H1 (cell line): ENCODE results near the gene NCAM1. TPM values are rescaled to one million over a fixed set of nuclear protein-coding genes. Genes with fewer than 3 reads are reported as not detected.

Experiments used
- CTCF ChIA-PET: fragments of 300-600 bp; sonication (Branson Sonifier 250); formaldehyde crosslinking; loops from one replicate; lab custom pipeline; 2021; ENCODE audit not compliant: partially characterized antibody; lab: Charles Lee
- POLR2A ChIA-PET: fragments of 300-600 bp; sonication (Branson Sonifier 250); formaldehyde crosslinking; loops from one replicate; lab custom pipeline; 2021; ENCODE audit warnings: inconsistent platforms; ENCODE audit not compliant: partially characterized antibody; lab: Charles Lee
- DNase-seq, 2 experiments: peaks; one replicate each; pipeline versions ENCODE4 v3.0.0 to v3.0.0-alpha.2; 2010 to 2022; ENCODE audit warnings: low spot score in 2 of 2, low read depth in 1 of 2, mixed read lengths in 1 of 2
- FAIRE-seq: peaks from 2 replicates; lab custom pipeline; 2011; peaks lifted over from hg19 to GRCh38; lab: Jason Lieb, UNC
- H2AFZ ChIP-seq: 2 replicates; pipeline ENCODE4 v1.8.1; 2012; ENCODE audit warnings: low read length, inconsistent platforms
- H2AK5ac ChIP-seq: 2 replicates; pipeline ENCODE4 v1.6.1; 2013; ENCODE audit warnings: low read depth, low read length
- H2BK120ac ChIP-seq: replicated peaks from 2 replicates; pipeline ENCODE3; 2013; ENCODE audit warnings: low read depth, low read length, inconsistent platforms
- H2BK12ac ChIP-seq: 2 replicates; pipeline ENCODE4 v1.6.1; 2013; ENCODE audit warnings: low read depth, low read length
- H2BK15ac ChIP-seq: 2 replicates; pipeline ENCODE4 v1.6.1; 2013; ENCODE audit warnings: low read length
- H2BK20ac ChIP-seq: 2 replicates; pipeline ENCODE4 v1.6.1; 2013; ENCODE audit warnings: low read length
- H2BK5ac ChIP-seq: 2 replicates; pipeline ENCODE4 v1.6.1; 2013; ENCODE audit warnings: low read depth, low read length
- H3K14ac ChIP-seq: 2 replicates; pipeline ENCODE4 v1.6.1; 2013; ENCODE audit warnings: inconsistent platforms; ENCODE audit not compliant: insufficient read length
- H3K18ac ChIP-seq: 2 replicates; pipeline ENCODE4 v1.6.1; 2013; ENCODE audit warnings: low read length; ENCODE audit errors: extremely low read depth
- H3K23ac ChIP-seq: 2 replicates; pipeline ENCODE4 v1.6.1; 2013; ENCODE audit warnings: inconsistent platforms; ENCODE audit not compliant: insufficient read length
- H3K23me2 ChIP-seq: 2 replicates; pipeline ENCODE4 v1.6.1; 2013; ENCODE audit warnings: low read depth, low read length
- H3K27ac ChIP-seq: 2 replicates; pipeline ENCODE4 v1.6.1; 2011; ENCODE audit warnings: low read depth, low read length, inconsistent platforms
- H3K27me3 ChIP-seq, 4 experiments: replicated peaks in 1 of 4; 1 replicate in 1 of 4; 2 replicates in 3 of 4; pipeline versions ENCODE4 v1.6.1 to v1.8.1; 2011 to 2013; ENCODE audit warnings: low read length in 3 of 4, mild to moderate bottlenecking in 3 of 4, inconsistent platforms in 2 of 4, mixed read lengths in 2 of 4, moderate library complexity in 1 of 4; ENCODE audit not compliant: control insufficient read depth in 3 of 4, insufficient read depth in 3 of 4; ENCODE audit errors: extremely low read depth in 1 of 4
- H3K36me3 ChIP-seq, 4 experiments: 2 replicates each; pipeline versions ENCODE4 v1.6.1 to v1.8.1; 2011 to 2013; ENCODE audit warnings: mild to moderate bottlenecking in 4 of 4, low read length in 3 of 4, moderate library complexity in 2 of 4, control low read depth in 1 of 4, inconsistent platforms in 1 of 4; ENCODE audit not compliant: insufficient read depth in 4 of 4, control insufficient read depth in 2 of 4
- H3K4ac ChIP-seq: replicated peaks from 2 replicates; pipeline ENCODE3; 2013; ENCODE audit warnings: low read length, low read depth, mixed read lengths, inconsistent platforms; ENCODE audit not compliant: insufficient read length
- H3K4me1 ChIP-seq, 4 experiments: replicated peaks in 1 of 4; 1 replicate in 1 of 4; 2 replicates in 3 of 4; pipeline versions ENCODE4 v1.6.1 to v1.8.1; 2011 to 2013; ENCODE audit warnings: low read length in 3 of 4, inconsistent platforms in 2 of 4, mixed read lengths in 1 of 4; ENCODE audit not compliant: insufficient read depth in 4 of 4, control insufficient read depth in 3 of 4
- H3K4me2 ChIP-seq, 2 experiments: 2 replicates each; pipeline versions ENCODE4 v1.6.1 to v1.8.1; 2011 to 2013; ENCODE audit warnings: low read depth in 2 of 2, low read length in 2 of 2, control low read depth in 1 of 2, inconsistent platforms in 1 of 2, mild to moderate bottlenecking in 1 of 2; ENCODE audit not compliant: insufficient read depth in 1 of 2
- H3K4me3 ChIP-seq, 4 experiments: fragments of 200-600, 300-600 bp in 1 of 4; sonication (generic), shearing (Covaris generic), sonication (Bioruptor Twin) in 1 of 4; 2 replicates each; pipeline versions ENCODE4 v1.5.1 to v1.8.1; 2011 to 2016; ENCODE audit warnings: low read length in 4 of 4, low read depth in 3 of 4, control low read depth in 2 of 4, inconsistent platforms in 2 of 4, mild to moderate bottlenecking in 2 of 4, mixed read lengths in 1 of 4, moderate library complexity in 1 of 4; ENCODE audit not compliant: insufficient read depth in 2 of 4; ENCODE audit errors: extremely low read depth in 1 of 4
- H3K56ac ChIP-seq: replicated peaks from 2 replicates; pipeline ENCODE3; 2013; ENCODE audit warnings: low read depth, mild to moderate bottlenecking, mixed read lengths, low read length, inconsistent platforms; ENCODE audit not compliant: insufficient read length
- H3K79me1 ChIP-seq: 2 replicates; pipeline ENCODE4 v1.6.1; 2013; ENCODE audit warnings: low read depth, low read length, control low read depth
- H3K79me2 ChIP-seq, 2 experiments: 2 replicates each; pipeline versions ENCODE4 v1.6.1 to v1.8.1; 2012 to 2013; ENCODE audit warnings: low read length in 2 of 2, mild to moderate bottlenecking in 2 of 2, inconsistent platforms in 1 of 2; ENCODE audit not compliant: insufficient read depth in 2 of 2, control insufficient read depth in 1 of 2
- H3K9ac ChIP-seq, 4 experiments: replicated peaks in 1 of 4; 1 replicate in 1 of 4; 2 replicates in 3 of 4; pipeline versions ENCODE4 v1.6.1 to v1.8.1; 2011 to 2013; ENCODE audit warnings: low read depth in 3 of 4, low read length in 3 of 4, control low read depth in 2 of 4, mild to moderate bottlenecking in 2 of 4, moderate library complexity in 2 of 4, inconsistent platforms in 1 of 4; ENCODE audit errors: extremely low read depth in 1 of 4
- H3K9me3 ChIP-seq, 2 experiments: 2 replicates each; pipeline versions ENCODE4 v1.6.1 to v1.8.1; 2012 to 2013; ENCODE audit warnings: mild to moderate bottlenecking in 2 of 2, moderate library complexity in 2 of 2, control low read depth in 1 of 2, inconsistent platforms in 1 of 2, low read depth in 1 of 2, low read length in 1 of 2, mixed read lengths in 1 of 2; ENCODE audit not compliant: insufficient read depth in 2 of 2
- H4K20me1 ChIP-seq, 2 experiments: replicated peaks in 1 of 2; 2 replicates each; pipeline versions ENCODE3 to v1.8.1; 2011 to 2013; ENCODE audit warnings: inconsistent platforms in 2 of 2, low read length in 2 of 2, mild to moderate bottlenecking in 1 of 2; ENCODE audit not compliant: insufficient read depth in 2 of 2, control insufficient read depth in 1 of 2
- H4K5ac ChIP-seq: 2 replicates; pipeline ENCODE4 v1.6.1; 2013; ENCODE audit warnings: low read length, low read depth, mixed read lengths, inconsistent platforms; ENCODE audit not compliant: insufficient read length
- H4K8ac ChIP-seq: 2 replicates; pipeline ENCODE4 v1.8.0; 2013; ENCODE audit warnings: mild to moderate bottlenecking, moderate library complexity, low read length, inconsistent platforms; ENCODE audit not compliant: insufficient read depth; ENCODE audit errors: extremely low read depth
- H4K91ac ChIP-seq: replicated peaks from 2 replicates; pipeline ENCODE3; 2013; ENCODE audit warnings: low read length, mixed read lengths, inconsistent platforms; ENCODE audit not compliant: insufficient read length
- BRCA1 ChIP-seq: IDR thresholded peaks from 2 replicates; pipeline ENCODE4 v1.6.1; 2012; ENCODE audit warnings: low read depth, low read length, improper control_type of control experiment
- CEBPB ChIP-seq: IDR thresholded peaks from 2 replicates; pipeline ENCODE4 v1.6.1; 2012; ENCODE audit warnings: low read depth, low read length
- EZH2 ChIP-seq: fragments of 200-600 bp; sonication (generic); IDR thresholded peaks from 2 replicates; pipeline ENCODE4 v1.7.1; 2012; ENCODE audit warnings: low read depth, mild to moderate bottlenecking, moderate library complexity, low read length, inconsistent platforms; ENCODE audit not compliant: severe bottlenecking
- JUN ChIP-seq: IDR thresholded peaks from 2 replicates; pipeline ENCODE4 v1.6.1; 2011; ENCODE audit warnings: low read depth, mild to moderate bottlenecking, improper control_type of control experiment, low read length
- KDM4A ChIP-seq: IDR thresholded peaks from one replicate; pipeline ENCODE4 v1.7.1; 2012; ENCODE audit warnings: low read depth, mild to moderate bottlenecking, moderate library complexity, low read length, inconsistent platforms; ENCODE audit not compliant: severe bottlenecking
- KDM5A ChIP-seq: fragments of 200-600 bp; IDR thresholded peaks from 2 replicates; pipeline ENCODE4 v1.7.1; 2012; ENCODE audit warnings: mild to moderate bottlenecking, low read length, inconsistent platforms, mixed read lengths
- MAFK ChIP-seq: IDR thresholded peaks from 2 replicates; pipeline ENCODE4 v1.6.1; 2012; ENCODE audit warnings: low read depth, mild to moderate bottlenecking, improper control_type of control experiment, low read length
- NRF1 ChIP-seq: IDR thresholded peaks from 2 replicates; pipeline ENCODE4 v1.6.1; 2011; ENCODE audit warnings: mild to moderate bottlenecking, low read depth, low read length, improper control_type of control experiment
- POU5F1 ChIP-seq: IDR thresholded peaks from 2 replicates; pipeline ENCODE4 v1.6.1; 2011; ENCODE audit warnings: low read depth, mild to moderate bottlenecking, low read length, moderate library complexity
- SP1 ChIP-seq: IDR thresholded peaks from 2 replicates; pipeline ENCODE4 v1.6.1; 2011; ENCODE audit warnings: low read depth, low read length
- SP4 ChIP-seq: IDR thresholded peaks from 2 replicates; pipeline ENCODE4 v1.6.1; 2012; ENCODE audit warnings: low read length, inconsistent platforms
- WGBS, 2 experiments: shearing (Covaris generic) in 1 of 2; methylation state at CpG; one replicate each; pipeline versions ENCODE4 v1.1.6 to v1.1.7; 2013 to 2015; ENCODE audit warnings: low lambda C conversion rate in 2 of 2, mixed read lengths in 2 of 2, inconsistent platforms in 1 of 2, low coverage in 1 of 2, missing lambda C conversion rate in 1 of 2; ENCODE audit not compliant: insufficient replicate concordance in 2 of 2, insufficient coverage in 1 of 2, insufficient read length in 1 of 2; ENCODE audit errors: extremely low coverage in 1 of 2, missing lambda C conversion rate in 1 of 2; 5-methylcytosine and 5-hydroxymethylcytosine counted together
- polyA plus RNA-seq, 7 experiments: library from polyadenylated mRNA; depleted of rRNA in 3 of 7; stranded (reverse) in 5 of 7; unstranded in 2 of 7; fragments of >200 nt in 5 of 7; fragments of 200-250 nt in 2 of 7; gene quantifications; 1 replicate in 5 of 7; 2 replicates in 1 of 7; 4 replicates in 1 of 7; pipeline versions ENCODE4 v1.2.1 to v1.2.3, GENCODE V29; 2011 to 2013; ENCODE audit warnings: missing spikeins in 2 of 7, mixed read lengths in 2 of 7
- total RNA-seq: library from RNA; stranded (reverse); fragmentation: NEBNext Ultra II Directional; extraction: Animal tissue kit (Norgen Biotek cat#: 25700); gene quantifications from 2 replicates; pipeline ENCODE4 v1.2.1, GENCODE V29; 2021
- TF ChIP-seq, protein P1 (sequence below): IDR thresholded peaks from 2 replicates; pipeline ENCODE4 v1.6.1; 2011; ENCODE audit warnings: low read length, improper control_type of control experiment

The NCAM1 gene
- total and polyA plus RNA-seq, 2 of the 8 experiments (the other 6 are each of a cell fraction or from before 2014, with no cell fraction given), result 3.1 to 4.3 TPM

- Histone ChIP-seq H3K79me2 (no peaks in the 10 kb centered on the region), H2BK15ac (no peak overlapping the region), H3K23me2 (no peaks in the 10 kb centered on the region), H3K4me2 (no peak overlapping the region), H2BK5ac (no peak overlapping the region), H3K4me1 (peaks cover 0 to 6% (median 0%) of the 10 kb centered on the region in 4 experiments; a peak in 1 of 7 replicates), H3K18ac (no peak overlapping the region), H2AK5ac (no peak overlapping the region), H2AFZ (no peak overlapping the region), H3K27ac (no peak overlapping the region), H3K23ac (no peak overlapping the region), H3K27me3 (no peaks in the 10 kb centered on the region), H2BK12ac (no peak overlapping the region), H3K36me3 (no peaks in the 10 kb centered on the region), H4K8ac (no peak overlapping the region), H3K79me1 (no peaks in the 10 kb centered on the region), H3K14ac (no peak overlapping the region), H2BK120ac (no peak overlapping the region), H3K9ac (no peak overlapping the region), H3K9me3 (no peaks in the 10 kb centered on the region), H3K4me3 (no peak overlapping the region), H2BK20ac (no peak overlapping the region), H3K4ac (no peak overlapping the region), H4K91ac (no peak overlapping the region), H3K56ac (no peak overlapping the region), H4K20me1 (no peaks in the 10 kb centered on the region), H4K5ac (no peak overlapping the region)
- ChIA-PET POLR2A (no interaction called here), CTCF (interaction anchor here (1.1 to 2.0 kb wide), 2 partner anchors 11 to 50 kb away, joined by 3 to 5 read pairs; no protein-coding TSS in a partner anchor)
- TF ChIP-seq MAFK, result no peak
- TF ChIP-seq KDM4A, result no peak
- TF ChIP-seq BRCA1, result no peak
- TF ChIP-seq EZH2, result no peak
- TF ChIP-seq KDM5A, result no peak
- no peak for TF ChIP-seq SP4
- no peak for TF ChIP-seq JUN
- no peak for TF ChIP-seq CEBPB
- TF ChIP-seq, protein P1, sequence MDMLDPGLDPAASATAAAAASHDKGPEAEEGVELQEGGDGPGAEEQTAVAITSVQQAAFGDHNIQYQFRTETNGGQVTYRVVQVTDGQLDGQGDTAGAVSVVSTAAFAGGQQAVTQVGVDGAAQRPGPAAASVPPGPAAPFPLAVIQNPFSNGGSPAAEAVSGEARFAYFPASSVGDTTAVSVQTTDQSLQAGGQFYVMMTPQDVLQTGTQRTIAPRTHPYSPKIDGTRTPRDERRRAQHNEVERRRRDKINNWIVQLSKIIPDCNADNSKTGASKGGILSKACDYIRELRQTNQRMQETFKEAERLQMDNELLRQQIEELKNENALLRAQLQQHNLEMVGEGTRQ, result no peak
- no peak for TF ChIP-seq NRF1
- no peak for TF ChIP-seq POU5F1
- TF ChIP-seq SP1, result no peak
- FAIRE-seq, result no peak
- 81% methylated on average over 3 of the region's 3 CpGs; no CpG with 5 or more reads in 1 of the 2 experiments for WGBS, 2 experiments
- DNase-seq, result no peak
These were observed 10.6 kb downstream of the NCAM1 start for GRCh38 chr11:112971827-112972226.
